WTC11 (cell line): Measurements from ENCODE around the gene SUV39H2. TPM values are rescaled to one million over a fixed set of nuclear protein-coding genes. Genes with fewer than 3 reads are reported as not detected.

Source experiments
- CBFB ChIP-seq: sonication (generic); formaldehyde crosslinking; IDR thresholded peaks from 2 replicates; pipeline ENCODE4 v1.8.1; 2022; ENCODE audit warnings: mild to moderate bottlenecking, low read depth, missing genetic modification reagents
- ETV6 ChIP-seq: sonication (generic); formaldehyde crosslinking; IDR thresholded peaks from 2 replicates; pipeline ENCODE4 v1.8.1; 2022; ENCODE audit warnings: mild to moderate bottlenecking, missing genetic modification reagents
- FOXP1 ChIP-seq: sonication (generic); formaldehyde crosslinking; IDR thresholded peaks from 2 replicates; pipeline ENCODE4 v1.8.0; 2022; ENCODE audit warnings: missing genetic modification reagents, mild to moderate bottlenecking, moderate library complexity, borderline replicate concordance
- GABPB1 ChIP-seq: sonication (generic); formaldehyde crosslinking; IDR thresholded peaks from 2 replicates; pipeline ENCODE4 v1.8.1; 2023; ENCODE audit warnings: mild to moderate bottlenecking, missing genetic modification reagents
- JAZF1 ChIP-seq: fragments of 250-450 bp; sonication (Bioruptor Pico); IDR thresholded peaks from 2 replicates; pipeline ENCODE4 v1.9.0; 2021; ENCODE audit warnings: moderate library complexity, mild to moderate bottlenecking, inconsistent platforms
- MLX ChIP-seq: sonication (generic); formaldehyde crosslinking; IDR thresholded peaks from 2 replicates; pipeline ENCODE4 v1.8.1; 2023; ENCODE audit warnings: mild to moderate bottlenecking, missing genetic modification reagents, moderate library complexity
- NFE2L1 ChIP-seq: sonication (generic); formaldehyde crosslinking; IDR thresholded peaks from 2 replicates; pipeline ENCODE4 v1.8.1; 2023; ENCODE audit warnings: missing genetic modification reagents
- PRDM15 ChIP-seq: sonication (generic); formaldehyde crosslinking; IDR thresholded peaks from 2 replicates; pipeline ENCODE4 v1.8.0; 2022; ENCODE audit warnings: missing genetic modification reagents
- TCF7 ChIP-seq: sonication (generic); formaldehyde crosslinking; IDR thresholded peaks from 2 replicates; pipeline ENCODE4 v1.8.0; 2022; ENCODE audit warnings: mild to moderate bottlenecking, low read depth, missing genetic modification reagents, moderate library complexity
- ZNF138 ChIP-seq: sonication (generic); formaldehyde crosslinking; conservative IDR thresholded peaks from 2 replicates; pipeline ENCODE4 v1.8.1; 2022; ENCODE audit warnings: mild to moderate bottlenecking, moderate library complexity, missing genetic modification reagents
- ZNF416 ChIP-seq: fragments of 250-450 bp; sonication (Bioruptor Pico); IDR thresholded peaks from 2 replicates; pipeline ENCODE4 v1.9.0; 2021; ENCODE audit warnings: mild to moderate bottlenecking, inconsistent platforms
- total RNA-seq: library from RNA; stranded (reverse); gene quantifications from 3 replicates; pipeline ENCODE4 v1.2.3, GENCODE V29; 2021
- TF ChIP-seq, protein P1 (sequence below): fragments of 250-450 bp; sonication (Bioruptor Pico); IDR thresholded peaks from 2 replicates; pipeline ENCODE4 v2.1.2; 2022; ENCODE audit warnings: mild to moderate bottlenecking, moderate library complexity
- TF ChIP-seq, protein P2 (sequence below): sonication (generic); formaldehyde crosslinking; conservative IDR thresholded peaks from 2 replicates; pipeline ENCODE4 v1.8.1; 2023; ENCODE audit warnings: mild to moderate bottlenecking, low read depth, missing genetic modification reagents, moderate library complexity
- TF ChIP-seq, protein P3 (sequence below): sonication (generic); formaldehyde crosslinking; IDR thresholded peaks from 2 replicates; pipeline ENCODE4 v1.8.1; 2022; ENCODE audit warnings: mild to moderate bottlenecking, moderate library complexity, missing genetic modification reagents
- TF ChIP-seq, protein P4 (sequence below): sonication (generic); formaldehyde crosslinking; IDR thresholded peaks from 2 replicates; pipeline ENCODE4 v1.8.0; 2022; ENCODE audit warnings: mild to moderate bottlenecking, missing genetic modification reagents
- TF ChIP-seq, protein P5 (sequence below): fragments of 250-450 bp; sonication (Bioruptor Pico); IDR thresholded peaks from 2 replicates; pipeline ENCODE4 v1.9.0; 2021; ENCODE audit warnings: mild to moderate bottlenecking

SUV39H2 gene
- total RNA-seq, 1 experiment from 2014 or later: 41.4 TPM

DNA sequence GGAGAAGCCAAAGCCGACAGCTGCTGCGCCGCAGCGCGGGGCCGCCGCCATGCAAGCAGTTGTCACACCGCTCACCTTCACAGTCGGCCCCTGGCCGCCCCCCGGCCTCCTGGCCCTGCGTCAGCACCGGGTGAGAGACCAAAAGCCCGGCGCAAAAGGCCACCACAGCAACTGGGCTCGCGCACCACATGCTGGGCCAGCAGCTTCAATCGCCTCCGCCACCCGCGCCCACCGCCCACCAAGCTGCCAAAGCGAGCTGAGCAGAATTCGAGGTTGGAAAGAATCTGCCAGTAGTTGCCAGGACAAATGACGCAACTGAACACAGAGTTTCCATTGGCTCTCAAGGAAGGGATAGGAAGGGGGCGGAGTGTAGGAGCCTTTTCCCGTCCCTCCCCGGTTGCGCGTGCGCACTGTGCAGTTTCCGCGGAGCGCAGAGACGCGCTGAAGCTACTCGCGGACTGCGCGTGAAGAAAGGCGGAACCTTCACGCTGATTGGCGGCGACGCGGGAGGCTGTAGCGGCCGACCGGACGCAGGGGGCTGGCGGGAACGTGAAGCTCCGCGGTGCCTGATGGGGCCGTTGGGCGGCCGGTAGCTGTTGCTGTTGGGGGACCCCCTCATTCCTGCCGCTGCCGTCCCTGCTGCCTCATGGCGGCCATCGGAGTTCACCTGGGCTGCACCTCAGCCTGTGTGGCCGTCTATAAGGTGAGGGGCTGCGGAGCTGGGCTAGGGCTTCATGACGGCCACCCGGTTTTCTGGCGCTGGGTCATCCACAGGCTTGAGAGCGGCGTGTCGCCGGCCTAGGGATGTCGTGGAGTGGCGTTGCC, 40.7 kb upstream of the SUV39H2 start, which contains the start of the genes CDNF, HSPA14 and MSANTD7 (continued):
- TF ChIP-seq PRDM15 (CRISPR knock-in tag) (peak; percentile 54), JAZF1 (no peak), GABPB1 (CRISPR knock-in tag) (peak; percentile 88), CBFB (CRISPR knock-in tag) (no peak), ETV6 (CRISPR knock-in tag) (peak; percentile 64; the same call in 1 of the 2 replicates), ZNF416 (CRISPR knock-in tag) (0 out of 2 replicates have a peak, but pooled peaks have one; percentile 61), MLX (CRISPR knock-in tag) (no peak), NFE2L1 (CRISPR knock-in tag) (peak; percentile 62; the same call in 1 of the 2 replicates), TCF7 (CRISPR knock-in tag) (0 out of 2 replicates have a peak, but pooled peaks have one; percentile 30), ZNF138 (no peak), FOXP1 (CRISPR knock-in tag) (peak; percentile 78)
- TF ChIP-seq, protein P1, sequence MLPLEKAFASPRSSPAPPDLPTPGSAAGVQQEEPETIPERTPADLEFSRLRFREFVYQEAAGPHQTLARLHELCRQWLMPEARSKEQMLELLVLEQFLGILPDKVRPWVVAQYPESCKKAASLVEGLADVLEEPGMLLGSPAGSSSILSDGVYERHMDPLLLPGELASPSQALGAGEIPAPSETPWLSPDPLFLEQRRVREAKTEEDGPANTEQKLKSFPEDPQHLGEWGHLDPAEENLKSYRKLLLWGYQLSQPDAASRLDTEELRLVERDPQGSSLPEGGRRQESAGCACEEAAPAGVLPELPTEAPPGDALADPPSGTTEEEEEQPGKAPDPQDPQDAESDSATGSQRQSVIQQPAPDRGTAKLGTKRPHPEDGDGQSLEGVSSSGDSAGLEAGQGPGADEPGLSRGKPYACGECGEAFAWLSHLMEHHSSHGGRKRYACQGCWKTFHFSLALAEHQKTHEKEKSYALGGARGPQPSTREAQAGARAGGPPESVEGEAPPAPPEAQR (CRISPR knock-in tag): no peak
- TF ChIP-seq, protein P2, sequence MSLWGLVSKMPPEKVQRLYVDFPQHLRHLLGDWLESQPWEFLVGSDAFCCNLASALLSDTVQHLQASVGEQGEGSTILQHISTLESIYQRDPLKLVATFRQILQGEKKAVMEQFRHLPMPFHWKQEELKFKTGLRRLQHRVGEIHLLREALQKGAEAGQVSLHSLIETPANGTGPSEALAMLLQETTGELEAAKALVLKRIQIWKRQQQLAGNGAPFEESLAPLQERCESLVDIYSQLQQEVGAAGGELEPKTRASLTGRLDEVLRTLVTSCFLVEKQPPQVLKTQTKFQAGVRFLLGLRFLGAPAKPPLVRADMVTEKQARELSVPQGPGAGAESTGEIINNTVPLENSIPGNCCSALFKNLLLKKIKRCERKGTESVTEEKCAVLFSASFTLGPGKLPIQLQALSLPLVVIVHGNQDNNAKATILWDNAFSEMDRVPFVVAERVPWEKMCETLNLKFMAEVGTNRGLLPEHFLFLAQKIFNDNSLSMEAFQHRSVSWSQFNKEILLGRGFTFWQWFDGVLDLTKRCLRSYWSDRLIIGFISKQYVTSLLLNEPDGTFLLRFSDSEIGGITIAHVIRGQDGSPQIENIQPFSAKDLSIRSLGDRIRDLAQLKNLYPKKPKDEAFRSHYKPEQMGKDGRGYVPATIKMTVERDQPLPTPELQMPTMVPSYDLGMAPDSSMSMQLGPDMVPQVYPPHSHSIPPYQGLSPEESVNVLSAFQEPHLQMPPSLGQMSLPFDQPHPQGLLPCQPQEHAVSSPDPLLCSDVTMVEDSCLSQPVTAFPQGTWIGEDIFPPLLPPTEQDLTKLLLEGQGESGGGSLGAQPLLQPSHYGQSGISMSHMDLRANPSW: no peak
- TF ChIP-seq, protein P3, sequence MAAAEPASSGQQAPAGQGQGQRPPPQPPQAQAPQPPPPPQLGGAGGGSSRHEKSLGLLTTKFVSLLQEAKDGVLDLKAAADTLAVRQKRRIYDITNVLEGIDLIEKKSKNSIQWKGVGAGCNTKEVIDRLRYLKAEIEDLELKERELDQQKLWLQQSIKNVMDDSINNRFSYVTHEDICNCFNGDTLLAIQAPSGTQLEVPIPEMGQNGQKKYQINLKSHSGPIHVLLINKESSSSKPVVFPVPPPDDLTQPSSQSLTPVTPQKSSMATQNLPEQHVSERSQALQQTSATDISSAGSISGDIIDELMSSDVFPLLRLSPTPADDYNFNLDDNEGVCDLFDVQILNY: peak; percentile 91
- TF ChIP-seq, protein P4, sequence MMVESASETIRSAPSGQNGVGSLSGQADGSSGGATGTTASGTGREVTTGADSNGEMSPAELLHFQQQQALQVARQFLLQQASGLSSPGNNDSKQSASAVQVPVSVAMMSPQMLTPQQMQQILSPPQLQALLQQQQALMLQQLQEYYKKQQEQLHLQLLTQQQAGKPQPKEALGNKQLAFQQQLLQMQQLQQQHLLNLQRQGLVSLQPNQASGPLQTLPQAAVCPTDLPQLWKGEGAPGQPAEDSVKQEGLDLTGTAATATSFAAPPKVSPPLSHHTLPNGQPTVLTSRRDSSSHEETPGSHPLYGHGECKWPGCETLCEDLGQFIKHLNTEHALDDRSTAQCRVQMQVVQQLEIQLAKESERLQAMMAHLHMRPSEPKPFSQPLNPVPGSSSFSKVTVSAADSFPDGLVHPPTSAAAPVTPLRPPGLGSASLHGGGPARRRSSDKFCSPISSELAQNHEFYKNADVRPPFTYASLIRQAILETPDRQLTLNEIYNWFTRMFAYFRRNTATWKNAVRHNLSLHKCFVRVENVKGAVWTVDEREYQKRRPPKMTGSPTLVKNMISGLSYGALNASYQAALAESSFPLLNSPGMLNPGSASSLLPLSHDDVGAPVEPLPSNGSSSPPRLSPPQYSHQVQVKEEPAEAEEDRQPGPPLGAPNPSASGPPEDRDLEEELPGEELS (CRISPR knock-in tag): 0 out of 2 replicates have a peak, but pooled peaks have one; percentile 24
- TF ChIP-seq, protein P5, sequence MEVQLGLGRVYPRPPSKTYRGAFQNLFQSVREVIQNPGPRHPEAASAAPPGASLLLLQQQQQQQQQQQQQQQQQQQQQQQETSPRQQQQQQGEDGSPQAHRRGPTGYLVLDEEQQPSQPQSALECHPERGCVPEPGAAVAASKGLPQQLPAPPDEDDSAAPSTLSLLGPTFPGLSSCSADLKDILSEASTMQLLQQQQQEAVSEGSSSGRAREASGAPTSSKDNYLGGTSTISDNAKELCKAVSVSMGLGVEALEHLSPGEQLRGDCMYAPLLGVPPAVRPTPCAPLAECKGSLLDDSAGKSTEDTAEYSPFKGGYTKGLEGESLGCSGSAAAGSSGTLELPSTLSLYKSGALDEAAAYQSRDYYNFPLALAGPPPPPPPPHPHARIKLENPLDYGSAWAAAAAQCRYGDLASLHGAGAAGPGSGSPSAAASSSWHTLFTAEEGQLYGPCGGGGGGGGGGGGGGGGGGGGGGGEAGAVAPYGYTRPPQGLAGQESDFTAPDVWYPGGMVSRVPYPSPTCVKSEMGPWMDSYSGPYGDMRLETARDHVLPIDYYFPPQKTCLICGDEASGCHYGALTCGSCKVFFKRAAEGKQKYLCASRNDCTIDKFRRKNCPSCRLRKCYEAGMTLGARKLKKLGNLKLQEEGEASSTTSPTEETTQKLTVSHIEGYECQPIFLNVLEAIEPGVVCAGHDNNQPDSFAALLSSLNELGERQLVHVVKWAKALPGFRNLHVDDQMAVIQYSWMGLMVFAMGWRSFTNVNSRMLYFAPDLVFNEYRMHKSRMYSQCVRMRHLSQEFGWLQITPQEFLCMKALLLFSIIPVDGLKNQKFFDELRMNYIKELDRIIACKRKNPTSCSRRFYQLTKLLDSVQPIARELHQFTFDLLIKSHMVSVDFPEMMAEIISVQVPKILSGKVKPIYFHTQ (CRISPR knock-in tag): no peak
- TF ChIP-seq, all 79 proteins: peak for 20
